Bronchial epithelial cell (primary cell): ENCODE data around the gene CCDC148. TPM values are rescaled to one million over a fixed set of nuclear protein-coding genes. Genes with fewer than 3 reads are reported as not detected.
A peak's percentile ranks its signal among the peaks of the same experiment; 100 is the strongest.
"Not testable (repeated sequence)": the region's sequence is repeated elsewhere in the genome, so short reads cannot be mapped to it uniquely, and the experiment has no call there.

Experiments
- DNase-seq: peaks from one replicate; pipeline ENCODE4 v3.0.0-alpha.2; 2010; ENCODE audit warnings: low read depth
- FAIRE-seq: peaks from 2 replicates; lab custom pipeline; 2011; peaks lifted over from hg19 to GRCh38; lab: Jason Lieb, UNC
- H3K27me3 ChIP-seq: 2 replicates; pipeline ENCODE4 v1.5.1; 2011; ENCODE audit warnings: low read length; ENCODE audit not compliant: control insufficient read depth, insufficient read depth
- H3K36me3 ChIP-seq: 2 replicates; pipeline ENCODE4 v1.5.1; 2011; ENCODE audit warnings: low read length; ENCODE audit not compliant: control insufficient read depth, insufficient read depth
- H3K4me3 ChIP-seq: 2 replicates; pipeline ENCODE4 v1.5.1; 2011; ENCODE audit warnings: mild to moderate bottlenecking, low read depth, low read length, control low read depth
- CTCF ChIP-seq: IDR thresholded peaks from 2 replicates; pipeline ENCODE4 v1.5.1; 2011; ENCODE audit warnings: mild to moderate bottlenecking, moderate library complexity, low read length, control low read depth, inconsistent platforms; ENCODE audit not compliant: insufficient read depth, severe bottlenecking
- total RNA-seq: library from RNA; depleted of rRNA; stranded (reverse); fragments of >200 nt; gene quantifications from 2 replicates; pipeline ENCODE4 v1.2.1, GENCODE V29; 2014

CCDC148 gene
- total RNA-seq, 1 donor from 2014 or later = 0.26 TPM

GRCh38 chr2:158481116-158481515, 24.6 kb upstream of the CCDC148 start:
- TF ChIP-seq CTCF = no peak
- H3K4me3 ChIP-seq = no peak overlapping the region
- DNase-seq (peak; percentile 37), FAIRE-seq (no peak)
- H3K27me3 ChIP-seq = no peaks in the 10 kb centered on the region
- H3K36me3 ChIP-seq = no peaks in the 10 kb centered on the region

GRCh38 chr2:158478816-158479215, 22.3 kb upstream of the CCDC148 start:
- Histone ChIP-seq H3K36me3 (no peaks in the 10 kb centered on the region), H3K4me3 (no peak overlapping the region), H3K27me3 (no peaks in the 10 kb centered on the region)
- no peak for DNase-seq
- no peak for TF ChIP-seq CTCF
- no peak for FAIRE-seq

- no peak for TF ChIP-seq CTCF
- H3K4me3 ChIP-seq = no peak overlapping the region
- DNase-seq = no peak
- no peaks in the 10 kb centered on the region for H3K27me3 ChIP-seq
- no peaks in the 10 kb centered on the region for H3K36me3 ChIP-seq
- no peak for FAIRE-seq
These were observed 21.7 kb upstream of the CCDC148 start for GRCh38 chr2:158478237-158478636.

GRCh38 chr2:158477202-158477601, 20.6 kb upstream of the CCDC148 start:
- TF ChIP-seq CTCF = no peak
- FAIRE-seq (no peak), DNase-seq (no peak)
- H3K27me3 ChIP-seq = no peaks in the 10 kb centered on the region
- no peaks in the 10 kb centered on the region for H3K36me3 ChIP-seq
- no peak overlapping the region for H3K4me3 ChIP-seq

GRCh38 chr2:158474526-158475011, 18.0 kb upstream of the CCDC148 start:
- H3K36me3 ChIP-seq, FAIRE-seq, DNase-seq, H3K27me3 ChIP-seq, H3K4me3 ChIP-seq: not testable (repeated sequence)

GRCh38 chr2:158473719-158474392, 17.3 kb upstream of the CCDC148 start:
- DNase-seq (no peak), FAIRE-seq (no peak)
- Histone ChIP-seq H3K27me3 (no peaks in the 10 kb centered on the region), H3K4me3 (no peak overlapping the region), H3K36me3 (no peaks in the 10 kb centered on the region)
- TF ChIP-seq CTCF = no peak

- H3K27me3 ChIP-seq, DNase-seq, FAIRE-seq, H3K4me3 ChIP-seq, H3K36me3 ChIP-seq: not testable (repeated sequence)
These were observed 16.7 kb upstream of the CCDC148 start for GRCh38 chr2:158473300-158473699.

- FAIRE-seq, H3K36me3 ChIP-seq, DNase-seq: not testable (repeated sequence)
These were observed 16.3 kb upstream of the CCDC148 start for GRCh38 chr2:158472829-158473228.

More at GRCh38 chr2:158472829-158473228, 16.3 kb upstream of the CCDC148 start:
- H3K4me3 ChIP-seq, H3K27me3 ChIP-seq: not testable (repeated sequence)
